B cell (primary cell): Measurements from ENCODE around the gene HSD17B1. TPM values are rescaled to one million over a fixed set of nuclear protein-coding genes. Genes with fewer than 3 reads are reported as not detected.

Source experiments
- ATAC-seq: fragments of 200-7000 bp; cut with Tn5 transposase; one replicate; pipeline ENCODE4 v1.10.0; 2021; ENCODE audit warnings: low read depth, mild to moderate bottlenecking, moderate number of reproducible peaks, moderate library complexity
- CTCF ChIA-PET: fragments of 350-600 bp; sonication (Branson Sonifier 250); formaldehyde crosslinking; loops from one replicate; lab custom pipeline; 2021; ENCODE audit warnings: antibody characterized with exemption, inconsistent platforms; lab: Charles Lee
- POLR2A ChIA-PET: fragments of 350-600 bp; sonication (Branson Sonifier 250); formaldehyde crosslinking; loops from one replicate; lab custom pipeline; 2021; ENCODE audit warnings: antibody characterized with exemption; lab: Charles Lee
- DNase-seq: peaks from one replicate; pipeline ENCODE4 v3.0.0; 2013
- H2AFZ ChIP-seq: 2 replicates; pipeline ENCODE4 v1.6.1; 2012; ENCODE audit warnings: mild to moderate bottlenecking, low read depth, low read length; ENCODE audit not compliant: insufficient read depth, poor library complexity, severe bottlenecking
- H3K27ac ChIP-seq, 2 donors: 1 replicate in 1 of 2; 2 replicates in 1 of 2; pipeline ENCODE4 v1.5.1; 2012 to 2013; ENCODE audit warnings: low read length in 2 of 2, mild to moderate bottlenecking in 2 of 2, moderate library complexity in 1 of 2
- H3K27me3 ChIP-seq, 4 experiments: fragments of 200-600 bp in 1 of 4; sonication (generic) in 1 of 4; replicated peaks in 1 of 4; 1 replicate in 2 of 4; 2 replicates in 2 of 4; pipeline versions ENCODE4 v1.6.1 to v1.7.0; 2013 to 2016; ENCODE audit warnings: low read length in 3 of 4, mild to moderate bottlenecking in 2 of 4, mixed read lengths in 1 of 4, moderate library complexity in 1 of 4; ENCODE audit not compliant: insufficient read depth in 4 of 4, control insufficient read depth in 3 of 4; ENCODE audit errors: control extremely low read depth in 1 of 4
- H3K36me3 ChIP-seq, 2 experiments: replicated peaks in 1 of 2; 1 replicate in 1 of 2; 2 replicates in 1 of 2; pipeline versions ENCODE4 v1.6.1 to v1.7.1; 2013; ENCODE audit warnings: low read length in 1 of 2; ENCODE audit not compliant: insufficient read depth in 2 of 2, control insufficient read depth in 1 of 2; ENCODE audit errors: control extremely low read depth in 1 of 2, extremely low read depth in 1 of 2
- H3K4me1 ChIP-seq, 2 donors: fragments of 200-600 bp in 1 of 2; sonication (generic) in 1 of 2; 1 replicate in 1 of 2; 2 replicates in 1 of 2; pipeline versions ENCODE4 v1.5.1 to v1.6.1; 2013 to 2017; ENCODE audit warnings: low read length in 2 of 2; ENCODE audit not compliant: control insufficient read depth in 2 of 2, insufficient read depth in 2 of 2
- H3K4me2 ChIP-seq: replicated peaks from 2 replicates; pipeline ENCODE3; 2012; ENCODE audit warnings: mild to moderate bottlenecking, low read depth, low read length; ENCODE audit not compliant: poor library complexity, severe bottlenecking
- H3K4me3 ChIP-seq, 5 experiments: fragments of 200-600 bp in 1 of 5; sonication (generic) in 1 of 5; 1 replicate in 3 of 5; 2 replicates in 2 of 5; pipeline versions ENCODE4 v1.5.1 to v1.7.0; 2011 to 2016; ENCODE audit warnings: low read length in 4 of 5, mild to moderate bottlenecking in 4 of 5, low read depth in 2 of 5, control low read depth in 1 of 5, moderate library complexity in 1 of 5; ENCODE audit not compliant: insufficient read depth in 1 of 5; ENCODE audit errors: control extremely low read depth in 1 of 5, extremely low read depth in 1 of 5
- H3K79me2 ChIP-seq: fragments of 200-600 bp; sonication (generic); one replicate; pipeline ENCODE4 v1.6.0; 2016; ENCODE audit warnings: low read length; ENCODE audit not compliant: control insufficient read depth, insufficient read depth
- H3K9ac ChIP-seq: fragments of 200-600 bp; sonication (generic); 2 replicates; pipeline ENCODE4 v1.6.1; 2017; ENCODE audit warnings: mild to moderate bottlenecking, low read length, moderate library complexity
- H3K9me3 ChIP-seq, 3 donors: one replicate each; pipeline versions ENCODE4 v1.6.1 to v1.7.1; 2013; ENCODE audit warnings: low read length in 2 of 3; ENCODE audit not compliant: control insufficient read depth in 2 of 3, insufficient read depth in 1 of 3; ENCODE audit errors: control extremely low read depth in 1 of 3
- H4K20me1 ChIP-seq: 2 replicates; pipeline ENCODE4 v1.6.0; 2012; ENCODE audit warnings: mild to moderate bottlenecking, low read length; ENCODE audit not compliant: insufficient read depth, control insufficient read depth, poor library complexity, severe bottlenecking
- H3K27ac Mint-ChIP-seq: one replicate; pipeline ENCODE4 v1.8.0; 2021; ENCODE audit warnings: mixed read lengths
- H3K27me3 Mint-ChIP-seq: one replicate; pipeline ENCODE4 v1.8.0; 2021; ENCODE audit warnings: mixed read lengths
- H3K4me1 Mint-ChIP-seq: one replicate; pipeline ENCODE4 v1.8.0; 2021; ENCODE audit warnings: mixed read lengths
- H3K4me3 Mint-ChIP-seq: one replicate; pipeline ENCODE4 v1.8.0; 2021; ENCODE audit warnings: mixed read lengths
- H3K9me3 Mint-ChIP-seq: one replicate; pipeline ENCODE4 v1.8.0; 2022; ENCODE audit warnings: mixed read lengths; ENCODE audit not compliant: insufficient read depth
- CTCF ChIP-seq: fragments of 200-600 bp; IDR thresholded peaks from one replicate; pipeline ENCODE4 v1.8.0; 2022; ENCODE audit warnings: antibody characterized with exemption, mild to moderate bottlenecking
- EZH2 ChIP-seq: IDR thresholded peaks from 2 replicates; pipeline ENCODE4 v1.6.1; 2012; ENCODE audit warnings: borderline replicate concordance, low read depth, mild to moderate bottlenecking, moderate library complexity, low read length; ENCODE audit not compliant: insufficient read depth, poor library complexity, severe bottlenecking
- WGBS: methylation state at CpG from one replicate; pipeline ENCODE4 v1.1.5; 2013; ENCODE audit warnings: missing lambda C conversion rate; ENCODE audit not compliant: insufficient coverage; 5-methylcytosine and 5-hydroxymethylcytosine counted together
- intact Hi-C: fragments of 100-400 bp; cut with micrococcal nuclease; formaldehyde crosslinking; loops from one replicate; pipeline ENCODE4 v1.10.0; 2022
- polyA plus RNA-seq: library from polyadenylated mRNA; depleted of rRNA; stranded (reverse); fragments of >200 nt; gene quantifications from 2 replicates; pipeline ENCODE4 v1.2.3, GENCODE V29; 2012
- total RNA-seq, 2 donors: library from RNA; stranded (reverse); fragments of 120-200 nt in 1 of 2; gene quantifications; 1 replicate in 1 of 2; 2 replicates in 1 of 2; pipeline versions ENCODE4 v1.2.3 to v1.2.4, GENCODE V29; 2013 to 2022

The HSD17B1 gene
- total and polyA plus RNA-seq, 2 donors (not counting 1 experiment from before 2014, with no cell fraction given) = 1.3 to 3.3 TPM

- H3K4me3 ChIP-seq = no peak overlapping the region
- H3K9me3 Mint-ChIP-seq = no peaks in the 10 kb centered on the region
- no peak overlapping the region for H3K9ac ChIP-seq
- ChIA-PET POLR2A (no interaction called here), CTCF (interaction anchor here (0.8 to 1.2 kb wide), 2 partner anchors 73 to 81 kb away, joined by 3 to 5 read pairs; no protein-coding TSS in a partner anchor)
- intact Hi-C loops = no loop called here
- H4K20me1 ChIP-seq = no peaks in the 10 kb centered on the region
- no peak overlapping the region for H3K4me3 Mint-ChIP-seq
- no peaks in the 10 kb centered on the region for H3K27me3 Mint-ChIP-seq
- peaks cover 14% of the 10 kb centered on the region for H3K4me1 Mint-ChIP-seq
- TF ChIP-seq EZH2 (no peak), CTCF (no peak)
- no peaks in the 10 kb centered on the region for H3K9me3 ChIP-seq
- peaks cover 0 to 60% of the 10 kb centered on the region in 2 experiments for H3K36me3 ChIP-seq
- H2AFZ ChIP-seq = no peak overlapping the region
- H3K4me2 ChIP-seq = no peak overlapping the region
- no peaks in the 10 kb centered on the region for H3K79me2 ChIP-seq
- WGBS = 94% methylated on average over 9 of the region's 9 CpGs
- H3K4me1 ChIP-seq = peaks cover 7 to 14% of the 10 kb centered on the region in 2 donors
- DNase-seq (no peak), ATAC-seq (no peak)
- no peak overlapping the region for H3K27ac Mint-ChIP-seq
- no peak overlapping the region for H3K27ac ChIP-seq
- H3K27me3 ChIP-seq = no peaks in the 10 kb centered on the region
Observed at GRCh38 chr17:42512246-42512645, 40.5 kb upstream of the HSD17B1 start.

- Mint-ChIP-seq H3K27ac (no peak overlapping the region), H3K27me3 (no peaks in the 10 kb centered on the region), H3K4me3 (no peak overlapping the region), H3K4me1 (peaks cover 17% of the 10 kb centered on the region), H3K9me3 (no peaks in the 10 kb centered on the region)
- H3K79me2 ChIP-seq = no peaks in the 10 kb centered on the region
- no peak overlapping the region for H3K27ac ChIP-seq
- H4K20me1 ChIP-seq = no peaks in the 10 kb centered on the region
- no peak overlapping the region for H2AFZ ChIP-seq
- CTCF ChIA-PET = interaction anchor here (0.6 to 1.6 kb wide), 4 partner anchors 65 to 106 kb away, joined by 3 to 5 read pairs (median 3); partner anchors contain the start of gene PSMC3IP
- no peak overlapping the region for H3K9ac ChIP-seq
- peaks cover 0 to 56% of the 10 kb centered on the region in 2 experiments for H3K36me3 ChIP-seq
- no peak for ATAC-seq
- no peaks in the 10 kb centered on the region for H3K27me3 ChIP-seq
- no peak overlapping the region for H3K4me2 ChIP-seq
- POLR2A ChIA-PET = no interaction called here
- DNase-seq = no peak
- TF ChIP-seq CTCF (no peak), EZH2 (no peak)
- H3K4me1 ChIP-seq = peaks cover 7 to 19% of the 10 kb centered on the region in 2 donors
- 71% methylated on average over 4 of the region's 6 CpGs for WGBS
- intact Hi-C loops = no loop called here
- H3K9me3 ChIP-seq = no peaks in the 10 kb centered on the region
- H3K4me3 ChIP-seq = no peak overlapping the region
Observed at GRCh38 chr17:42512733-42513251, 39.9 kb upstream of the HSD17B1 start.
